GM12878 (cell line): ENCODE data around the gene PKP2. TPM values are rescaled to one million over a fixed set of nuclear protein-coding genes. Genes with fewer than 3 reads are reported as not detected.

Source experiments
- ATAC-seq: fragments of 200-7000 bp; cut with Tn5 transposase; 3 replicates; pipeline ENCODE4 v1.9.1; 2020; ENCODE audit warnings: mild to moderate bottlenecking, moderate library complexity
- BruUV-seq: library from RNA; stranded (reverse); fragments of 400-500 nt; replicated peaks from 2 replicates; lab custom pipeline; 2021; lab: Mats Ljungman, UMichigan
- CTCF ChIA-PET: fragments of 300-600 bp; sonication (Branson Sonifier 250); formaldehyde crosslinking; extraction: SDS; loops from one replicate; lab custom pipeline; 2021; ENCODE audit warnings: inconsistent platforms; lab: Yijun Ruan, JAX
- POLR2A ChIA-PET: fragments of 350-600 bp; formaldehyde crosslinking; extraction: SDS; loops from one replicate; lab custom pipeline; 2021; ENCODE audit warnings: inconsistent platforms; lab: Charles Lee
- RAD21 ChIA-PET: fragments of 300-600 bp; sonication (Branson Sonifier 250); formaldehyde crosslinking; loops from one replicate; lab custom pipeline; 2023; ENCODE audit warnings: antibody characterized with exemption; ENCODE audit not compliant: unreplicated experiment; lab: Charles Lee
- SMC1A ChIA-PET: fragments of 300-600 bp; sonication (Branson Sonifier 250); formaldehyde crosslinking; loops from one replicate; lab custom pipeline; 2023; ENCODE audit not compliant: unreplicated experiment, uncharacterized antibody; lab: Charles Lee
- DNase-seq: peaks from one replicate; pipeline ENCODE4 v3.0.0-alpha.2; 2011; ENCODE audit warnings: low read depth, low spot score
- FAIRE-seq: peaks from 3 replicates; lab custom pipeline; 2011; peaks lifted over from hg19 to GRCh38; lab: Jason Lieb, UNC
- H2AFZ ChIP-seq: 2 replicates; pipeline ENCODE4 v1.6.0; 2011; ENCODE audit warnings: low read depth, low read length, control low read depth; ENCODE audit not compliant: control insufficient read depth
- H3K27ac ChIP-seq: 2 replicates; pipeline ENCODE4 v1.5.1; 2011; ENCODE audit warnings: control low read depth; ENCODE audit not compliant: control insufficient read depth, insufficient read depth
- H3K27me3 ChIP-seq, 2 experiments: replicated peaks in 1 of 2; 2 replicates each; pipeline versions ENCODE4 v1.6.0 to v1.6.1; 2011; ENCODE audit warnings: low read length in 1 of 2; ENCODE audit not compliant: control insufficient read depth in 2 of 2, insufficient read depth in 2 of 2
- H3K36me3 ChIP-seq, 2 experiments: 2 replicates each; pipeline ENCODE4 v1.5.1; 2011; ENCODE audit warnings: low read length in 1 of 2; ENCODE audit not compliant: control insufficient read depth in 2 of 2, insufficient read depth in 2 of 2
- H3K4me1 ChIP-seq: 2 replicates; pipeline ENCODE4 v1.6.1; 2011; ENCODE audit warnings: mild to moderate bottlenecking, low read length, moderate library complexity, mixed read lengths; ENCODE audit not compliant: control insufficient read depth, insufficient read depth
- H3K4me2 ChIP-seq: 2 replicates; pipeline ENCODE4 v1.6.0; 2011; ENCODE audit warnings: control low read depth; ENCODE audit not compliant: control insufficient read depth, insufficient read depth
- H3K4me3 ChIP-seq: fragments of 200-600 bp; sonication (generic); 2 replicates; pipeline ENCODE4 v1.5.1; 2016
- H3K79me2 ChIP-seq: 2 replicates; pipeline ENCODE4 v1.6.0; 2011; ENCODE audit warnings: low read length; ENCODE audit not compliant: control insufficient read depth, insufficient read depth
- H3K9ac ChIP-seq: 2 replicates; pipeline ENCODE4 v1.8.0; 2011; ENCODE audit warnings: low read length, control low read depth, mixed read lengths; ENCODE audit not compliant: control insufficient read depth, insufficient read depth
- H3K9me3 ChIP-seq: replicated peaks from 3 replicates; pipeline ENCODE4 v1.5.1; 2011; ENCODE audit warnings: mild to moderate bottlenecking, low read length; ENCODE audit not compliant: control insufficient read depth, insufficient read depth
- H4K20me1 ChIP-seq: 2 replicates; pipeline ENCODE4 v1.6.0; 2011; ENCODE audit not compliant: control insufficient read depth, insufficient read depth
- ATF2 ChIP-seq: IDR thresholded peaks from 2 replicates; pipeline ENCODE4 v1.6.1; 2012; ENCODE audit warnings: low read length, inconsistent platforms
- BHLHE40 ChIP-seq, 2 experiments: fragments of 450-650 bp in 1 of 2; IDR thresholded peaks; 2 replicates each; pipeline ENCODE4 v1.6.1; 2011 to 2017; ENCODE audit warnings: low read depth in 2 of 2, borderline replicate concordance in 1 of 2, improper control_type of control experiment in 1 of 2, low read length in 1 of 2, mild to moderate bottlenecking in 1 of 2
- CBFB ChIP-seq: IDR thresholded peaks from 2 replicates; pipeline ENCODE4 v1.6.1; 2016; ENCODE audit warnings: antibody characterized with exemption, low read depth
- CBX5 ChIP-seq: sonication (generic); IDR thresholded peaks from 2 replicates; pipeline ENCODE4 v1.6.1; 2016; ENCODE audit warnings: low read depth, moderate library complexity, mild to moderate bottlenecking, inconsistent platforms
- IRF3 ChIP-seq: fragments of 450-650 bp; IDR thresholded peaks from 2 replicates; pipeline ENCODE4 v1.6.1; 2014; ENCODE audit warnings: mild to moderate bottlenecking
- KAT2A ChIP-seq: conservative IDR thresholded peaks from 2 replicates; pipeline ENCODE4 v1.6.1; 2011; ENCODE audit warnings: low read depth, low read length; ENCODE audit not compliant: control insufficient read depth
- NFIC ChIP-seq: IDR thresholded peaks from 2 replicates; pipeline ENCODE4 v1.6.1; 2012; ENCODE audit warnings: low read depth, mild to moderate bottlenecking, inconsistent platforms, low read length, moderate library complexity
- NFYB ChIP-seq: IDR thresholded peaks from 2 replicates; pipeline ENCODE4 v1.6.1; 2011; ENCODE audit warnings: low read depth, mild to moderate bottlenecking, low read length, improper control_type of control experiment, moderate library complexity; ENCODE audit not compliant: insufficient read depth
- NRF1 ChIP-seq: conservative IDR thresholded peaks from 2 replicates; pipeline ENCODE4 v1.6.1; 2011; ENCODE audit warnings: mild to moderate bottlenecking, low read depth, low read length, improper control_type of control experiment
- PAX8 ChIP-seq: fragments of 450-650 bp; IDR thresholded peaks from 2 replicates; pipeline ENCODE4 v1.6.1; 2017; ENCODE audit warnings: mild to moderate bottlenecking, moderate library complexity
- PML ChIP-seq: IDR thresholded peaks from 2 replicates; pipeline ENCODE4 v1.6.1; 2012; ENCODE audit warnings: low read length, inconsistent platforms
- POLR2A ChIP-seq: IDR thresholded peaks from 2 replicates; pipeline ENCODE4 v1.6.1; 2011; ENCODE audit warnings: low read depth, mild to moderate bottlenecking, low read length
- POU2F2 ChIP-seq: IDR thresholded peaks from 3 replicates; pipeline ENCODE4 v1.6.1; 2011; ENCODE audit warnings: low read depth, mild to moderate bottlenecking, low read length, borderline replicate concordance
- RFX5 ChIP-seq: IDR thresholded peaks from 2 replicates; pipeline ENCODE4 v1.6.1; 2011; ENCODE audit warnings: low read depth, low read length, improper control_type of control experiment
- SUZ12 ChIP-seq: fragments of 200-600 bp; sonication (generic); IDR thresholded peaks from one replicate; pipeline ENCODE4 v1.6.1; 2018; ENCODE audit warnings: antibody characterized with exemption, mild to moderate bottlenecking; ENCODE audit not compliant: unreplicated experiment
- WGBS: methylation state at CpG from one replicate; pipeline ENCODE4 v1.1.6; 2016; ENCODE audit warnings: low lambda C conversion rate; ENCODE audit not compliant: insufficient replicate concordance, insufficient coverage; ENCODE audit errors: missing lambda C conversion rate; 5-methylcytosine and 5-hydroxymethylcytosine counted together
- in situ Hi-C: fragments of 300-500 bp; cut with MboI; formaldehyde crosslinking; loops from 9 replicates; pipeline ENCODE4 v1.14.3; 2018; ENCODE audit warnings: mixed read lengths
- intact Hi-C: fragments of 100-400 bp; cut with micrococcal nuclease; formaldehyde crosslinking; loops from one replicate; pipeline ENCODE4 v1.14.2; 2022; ENCODE audit not compliant: unreplicated experiment
- polyA plus RNA-seq, 11 experiments: library from polyadenylated mRNA; depleted of rRNA in 4 of 11; unstranded in 6 of 11; stranded (reverse) in 5 of 11; fragments of >200 nt; fragmentation: Nextera tagmentation in 4 of 11; fragmentation: Illumina TruSeq in 1 of 11; extraction: Ambion mirVana in 4 of 11; extraction: Trizol in 1 of 11; gene quantifications; 1 replicate in 1 of 11; 2 replicates in 10 of 11; pipeline versions ENCODE4 v1.2.1 to v1.2.3, GENCODE V29; 2011 to 2016; ENCODE audit warnings: inconsistent platforms in 2 of 11, missing spikeins in 2 of 11, low read depth in 1 of 11
- total RNA-seq, 4 experiments: library from RNA; depleted of rRNA in 3 of 4; stranded (reverse); fragments of >200 nt in 3 of 4; fragmentation: Illumina TruSeq in 1 of 4; extraction: Trizol in 1 of 4; gene quantifications; 2 replicates each; pipeline versions ENCODE4 v1.2.1 to v1.2.3, GENCODE V29; 2013 to 2021
- TF ChIP-seq, protein P1 (sequence below): fragments of 450-650 bp; formaldehyde crosslinking; IDR thresholded peaks from 2 replicates; pipeline ENCODE4 v1.5.0; 2022; ENCODE audit warnings: mild to moderate bottlenecking, missing genetic modification characterization

PKP2 gene
- total and polyA plus RNA-seq, 10 of the 15 experiments (the other 5 are each of a cell fraction or from before 2014, with no cell fraction given), result 0.02 to 4.1 (median 0.07) TPM; not detected in 4

DNA sequence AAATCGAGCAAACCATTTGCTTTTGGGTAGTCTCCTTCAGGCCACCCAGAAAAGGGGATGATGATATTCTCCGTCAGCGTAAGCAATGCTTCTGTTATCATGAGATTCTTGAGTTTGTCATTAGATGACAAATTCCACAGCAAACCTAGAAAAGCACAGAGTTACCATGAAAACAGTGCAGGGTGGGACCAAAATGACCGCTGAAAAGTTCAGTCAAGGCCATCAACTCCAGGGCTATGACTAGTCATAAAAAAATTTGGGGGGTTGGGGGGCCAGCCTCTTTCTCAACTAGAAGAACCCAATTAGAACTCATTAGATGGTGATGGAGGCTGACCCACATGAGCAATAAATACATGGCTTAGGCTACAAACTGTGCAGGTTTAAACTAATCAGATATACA is 55.5 kb downstream of the PKP2 start:
- no peaks in the 10 kb centered on the region for H3K9me3 ChIP-seq
- H3K27ac ChIP-seq, result no peak overlapping the region
- H2AFZ ChIP-seq, result no peak overlapping the region
- no peaks in the 10 kb centered on the region for H4K20me1 ChIP-seq
- TF ChIP-seq RFX5 (no peak), PAX8 (no peak), ATF2 (no peak), CBFB (no peak), NFYB (no peak), KAT2A (no peak), POU2F2 (no peak), SUZ12 (no peak), POLR2A (no peak), BHLHE40 (IDR thresholded peaks at IDR 0.05; ENCODE audit: borderline replicate concordance in 1 of 2, low read depth in 2 of 2, low read length in 1 of 2) (no peak), NRF1 (no peak), IRF3 (no peak), CBX5 (no peak), PML (no peak), NFIC (no peak)
- TF ChIP-seq, protein P1, sequence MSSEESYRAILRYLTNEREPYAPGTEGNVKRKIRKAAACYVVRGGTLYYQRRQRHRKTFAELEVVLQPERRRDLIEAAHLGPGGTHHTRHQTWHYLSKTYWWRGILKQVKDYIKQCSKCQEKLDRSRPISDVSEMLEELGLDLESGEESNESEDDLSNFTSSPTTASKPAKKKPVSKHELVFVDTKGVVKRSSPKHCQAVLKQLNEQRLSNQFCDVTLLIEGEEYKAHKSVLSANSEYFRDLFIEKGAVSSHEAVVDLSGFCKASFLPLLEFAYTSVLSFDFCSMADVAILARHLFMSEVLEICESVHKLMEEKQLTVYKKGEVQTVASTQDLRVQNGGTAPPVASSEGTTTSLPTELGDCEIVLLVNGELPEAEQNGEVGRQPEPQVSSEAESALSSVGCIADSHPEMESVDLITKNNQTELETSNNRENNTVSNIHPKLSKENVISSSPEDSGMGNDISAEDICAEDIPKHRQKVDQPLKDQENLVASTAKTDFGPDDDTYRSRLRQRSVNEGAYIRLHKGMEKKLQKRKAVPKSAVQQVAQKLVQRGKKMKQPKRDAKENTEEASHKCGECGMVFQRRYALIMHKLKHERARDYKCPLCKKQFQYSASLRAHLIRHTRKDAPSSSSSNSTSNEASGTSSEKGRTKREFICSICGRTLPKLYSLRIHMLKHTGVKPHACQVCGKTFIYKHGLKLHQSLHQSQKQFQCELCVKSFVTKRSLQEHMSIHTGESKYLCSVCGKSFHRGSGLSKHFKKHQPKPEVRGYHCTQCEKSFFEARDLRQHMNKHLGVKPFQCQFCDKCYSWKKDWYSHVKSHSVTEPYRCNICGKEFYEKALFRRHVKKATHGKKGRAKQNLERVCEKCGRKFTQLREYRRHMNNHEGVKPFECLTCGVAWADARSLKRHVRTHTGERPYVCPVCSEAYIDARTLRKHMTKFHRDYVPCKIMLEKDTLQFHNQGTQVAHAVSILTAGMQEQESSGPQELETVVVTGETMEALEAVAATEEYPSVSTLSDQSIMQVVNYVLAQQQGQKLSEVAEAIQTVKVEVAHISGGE (CRISPR knock-in tag), result no peak
- TF ChIP-seq, all 136 proteins: peak for 0
- Histone ChIP-seq H3K4me2 (no peak overlapping the region), H3K27me3 (no peaks in the 10 kb centered on the region), H3K4me1 (no peaks in the 10 kb centered on the region), H3K9ac (no peak overlapping the region), H3K4me3 (no peak overlapping the region), H3K79me2 (no peaks in the 10 kb centered on the region), H3K36me3 (no peaks in the 10 kb centered on the region)
- no peak for ATAC-seq
- no TSS peak for BruUV-seq
- in situ Hi-C loops, result no loop called here
- ChIA-PET POLR2A (no interaction called here), CTCF (no interaction called here), SMC1A (interaction anchor here (1.4 kb wide), 1 partner anchor 78 kb away, joined by 3 read pairs; no protein-coding TSS in a partner anchor), RAD21 (no interaction called here)
- no peak for FAIRE-seq
- no peak for DNase-seq
- 38% methylated on average over 4 of the region's 4 CpGs for WGBS
- intact Hi-C loops, result no loop called here
